WTC11 (cell line): ENCODE data around the gene SLC25A21.

Experiments used
- ATF1 ChIP-seq: sonication (generic); formaldehyde crosslinking; IDR thresholded peaks from 2 replicates; pipeline ENCODE4 v1.8.1; 2023; ENCODE audit warnings: mild to moderate bottlenecking, moderate library complexity, missing genetic modification reagents
- CBFB ChIP-seq: sonication (generic); formaldehyde crosslinking; IDR thresholded peaks from 2 replicates; pipeline ENCODE4 v1.8.1; 2022; ENCODE audit warnings: mild to moderate bottlenecking, low read depth, missing genetic modification reagents
- CREB1 ChIP-seq: sonication (generic); formaldehyde crosslinking; IDR thresholded peaks from 2 replicates; pipeline ENCODE4 v1.8.0; 2023; ENCODE audit warnings: mild to moderate bottlenecking, missing genetic modification reagents
- CREM ChIP-seq: sonication (generic); formaldehyde crosslinking; IDR thresholded peaks from 2 replicates; pipeline ENCODE4 v1.8.1; 2022; ENCODE audit warnings: mild to moderate bottlenecking, missing genetic modification reagents, moderate library complexity
- JUN ChIP-seq: sonication (generic); formaldehyde crosslinking; IDR thresholded peaks from 2 replicates; pipeline ENCODE4 v1.8.0; 2023; ENCODE audit warnings: mild to moderate bottlenecking, missing genetic modification reagents
- NFE2L1 ChIP-seq: sonication (generic); formaldehyde crosslinking; IDR thresholded peaks from 2 replicates; pipeline ENCODE4 v1.8.1; 2023; ENCODE audit warnings: missing genetic modification reagents
- NFYB ChIP-seq: sonication (generic); formaldehyde crosslinking; conservative IDR thresholded peaks from 2 replicates; pipeline ENCODE4 v1.8.0; 2022; ENCODE audit warnings: low read depth, missing genetic modification reagents
- ZNF671 ChIP-seq: fragments of 250-450 bp; sonication (Bioruptor Pico); IDR thresholded peaks from 2 replicates; pipeline ENCODE4 v1.8.0; 2021; ENCODE audit warnings: mild to moderate bottlenecking
- TF ChIP-seq, protein P1 (sequence below): fragments of 200-600 bp; IDR thresholded peaks from 2 replicates; pipeline ENCODE4 v1.8.0; 2022; ENCODE audit warnings: antibody characterized with exemption
- TF ChIP-seq, protein P2 (sequence below): sonication (generic); formaldehyde crosslinking; IDR thresholded peaks from 2 replicates; pipeline ENCODE4 v1.8.1; 2023; ENCODE audit warnings: mild to moderate bottlenecking, missing genetic modification reagents, borderline replicate concordance
- TF ChIP-seq, protein P3 (sequence below): sonication (generic); formaldehyde crosslinking; IDR thresholded peaks from 2 replicates; pipeline ENCODE4 v1.8.1; 2022; ENCODE audit warnings: mild to moderate bottlenecking, moderate library complexity, missing genetic modification reagents
- TF ChIP-seq, protein P4 (sequence below): sonication (generic); formaldehyde crosslinking; IDR thresholded peaks from 2 replicates; pipeline ENCODE4 v1.8.1; 2022; ENCODE audit warnings: low read depth, missing genetic modification reagents, borderline replicate concordance

GRCh38 chr14:36988989-36989388 is 183.4 kb downstream of the SLC25A21 start:
- TF ChIP-seq, protein P1, sequence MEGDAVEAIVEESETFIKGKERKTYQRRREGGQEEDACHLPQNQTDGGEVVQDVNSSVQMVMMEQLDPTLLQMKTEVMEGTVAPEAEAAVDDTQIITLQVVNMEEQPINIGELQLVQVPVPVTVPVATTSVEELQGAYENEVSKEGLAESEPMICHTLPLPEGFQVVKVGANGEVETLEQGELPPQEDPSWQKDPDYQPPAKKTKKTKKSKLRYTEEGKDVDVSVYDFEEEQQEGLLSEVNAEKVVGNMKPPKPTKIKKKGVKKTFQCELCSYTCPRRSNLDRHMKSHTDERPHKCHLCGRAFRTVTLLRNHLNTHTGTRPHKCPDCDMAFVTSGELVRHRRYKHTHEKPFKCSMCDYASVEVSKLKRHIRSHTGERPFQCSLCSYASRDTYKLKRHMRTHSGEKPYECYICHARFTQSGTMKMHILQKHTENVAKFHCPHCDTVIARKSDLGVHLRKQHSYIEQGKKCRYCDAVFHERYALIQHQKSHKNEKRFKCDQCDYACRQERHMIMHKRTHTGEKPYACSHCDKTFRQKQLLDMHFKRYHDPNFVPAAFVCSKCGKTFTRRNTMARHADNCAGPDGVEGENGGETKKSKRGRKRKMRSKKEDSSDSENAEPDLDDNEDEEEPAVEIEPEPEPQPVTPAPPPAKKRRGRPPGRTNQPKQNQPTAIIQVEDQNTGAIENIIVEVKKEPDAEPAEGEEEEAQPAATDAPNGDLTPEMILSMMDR: no peak
- TF ChIP-seq, protein P2, sequence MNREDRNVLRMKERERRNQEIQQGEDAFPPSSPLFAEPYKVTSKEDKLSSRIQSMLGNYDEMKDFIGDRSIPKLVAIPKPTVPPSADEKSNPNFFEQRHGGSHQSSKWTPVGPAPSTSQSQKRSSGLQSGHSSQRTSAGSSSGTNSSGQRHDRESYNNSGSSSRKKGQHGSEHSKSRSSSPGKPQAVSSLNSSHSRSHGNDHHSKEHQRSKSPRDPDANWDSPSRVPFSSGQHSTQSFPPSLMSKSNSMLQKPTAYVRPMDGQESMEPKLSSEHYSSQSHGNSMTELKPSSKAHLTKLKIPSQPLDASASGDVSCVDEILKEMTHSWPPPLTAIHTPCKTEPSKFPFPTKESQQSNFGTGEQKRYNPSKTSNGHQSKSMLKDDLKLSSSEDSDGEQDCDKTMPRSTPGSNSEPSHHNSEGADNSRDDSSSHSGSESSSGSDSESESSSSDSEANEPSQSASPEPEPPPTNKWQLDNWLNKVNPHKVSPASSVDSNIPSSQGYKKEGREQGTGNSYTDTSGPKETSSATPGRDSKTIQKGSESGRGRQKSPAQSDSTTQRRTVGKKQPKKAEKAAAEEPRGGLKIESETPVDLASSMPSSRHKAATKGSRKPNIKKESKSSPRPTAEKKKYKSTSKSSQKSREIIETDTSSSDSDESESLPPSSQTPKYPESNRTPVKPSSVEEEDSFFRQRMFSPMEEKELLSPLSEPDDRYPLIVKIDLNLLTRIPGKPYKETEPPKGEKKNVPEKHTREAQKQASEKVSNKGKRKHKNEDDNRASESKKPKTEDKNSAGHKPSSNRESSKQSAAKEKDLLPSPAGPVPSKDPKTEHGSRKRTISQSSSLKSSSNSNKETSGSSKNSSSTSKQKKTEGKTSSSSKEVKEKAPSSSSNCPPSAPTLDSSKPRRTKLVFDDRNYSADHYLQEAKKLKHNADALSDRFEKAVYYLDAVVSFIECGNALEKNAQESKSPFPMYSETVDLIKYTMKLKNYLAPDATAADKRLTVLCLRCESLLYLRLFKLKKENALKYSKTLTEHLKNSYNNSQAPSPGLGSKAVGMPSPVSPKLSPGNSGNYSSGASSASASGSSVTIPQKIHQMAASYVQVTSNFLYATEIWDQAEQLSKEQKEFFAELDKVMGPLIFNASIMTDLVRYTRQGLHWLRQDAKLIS (CRISPR knock-in tag): no peak
- TF ChIP-seq, protein P3, sequence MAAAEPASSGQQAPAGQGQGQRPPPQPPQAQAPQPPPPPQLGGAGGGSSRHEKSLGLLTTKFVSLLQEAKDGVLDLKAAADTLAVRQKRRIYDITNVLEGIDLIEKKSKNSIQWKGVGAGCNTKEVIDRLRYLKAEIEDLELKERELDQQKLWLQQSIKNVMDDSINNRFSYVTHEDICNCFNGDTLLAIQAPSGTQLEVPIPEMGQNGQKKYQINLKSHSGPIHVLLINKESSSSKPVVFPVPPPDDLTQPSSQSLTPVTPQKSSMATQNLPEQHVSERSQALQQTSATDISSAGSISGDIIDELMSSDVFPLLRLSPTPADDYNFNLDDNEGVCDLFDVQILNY (CRISPR knock-in tag): no peak
- no peak for TF ChIP-seq CREB1
- TF ChIP-seq, protein P4, sequence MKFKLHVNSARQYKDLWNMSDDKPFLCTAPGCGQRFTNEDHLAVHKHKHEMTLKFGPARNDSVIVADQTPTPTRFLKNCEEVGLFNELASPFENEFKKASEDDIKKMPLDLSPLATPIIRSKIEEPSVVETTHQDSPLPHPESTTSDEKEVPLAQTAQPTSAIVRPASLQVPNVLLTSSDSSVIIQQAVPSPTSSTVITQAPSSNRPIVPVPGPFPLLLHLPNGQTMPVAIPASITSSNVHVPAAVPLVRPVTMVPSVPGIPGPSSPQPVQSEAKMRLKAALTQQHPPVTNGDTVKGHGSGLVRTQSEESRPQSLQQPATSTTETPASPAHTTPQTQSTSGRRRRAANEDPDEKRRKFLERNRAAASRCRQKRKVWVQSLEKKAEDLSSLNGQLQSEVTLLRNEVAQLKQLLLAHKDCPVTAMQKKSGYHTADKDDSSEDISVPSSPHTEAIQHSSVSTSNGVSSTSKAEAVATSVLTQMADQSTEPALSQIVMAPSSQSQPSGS (CRISPR knock-in tag): no peak
- TF ChIP-seq JUN (CRISPR knock-in tag): no peak
- TF ChIP-seq NFYB: no peak
- TF ChIP-seq CBFB (CRISPR knock-in tag): no peak
- TF ChIP-seq ATF1 (CRISPR knock-in tag): no peak
- TF ChIP-seq ZNF671 (CRISPR knock-in tag): no peak
- no peak for TF ChIP-seq CREM (CRISPR knock-in tag)
- TF ChIP-seq NFE2L1 (CRISPR knock-in tag): no peak
